MM.1S (cell line): Measurements from ENCODE around the gene GATAD2A.

Experiments used
- DNase-seq: peaks from one replicate; pipeline ENCODE4 v3.0.0-alpha.2; 2015
- H2AFZ ChIP-seq: fragments of 300-600 bp; sonication (generic); 2 replicates; pipeline ENCODE4 v1.6.0; 2016; ENCODE audit warnings: antibody characterized with exemption, low read length
- H3F3A ChIP-seq: fragments of 300-600 bp; sonication (generic); 2 replicates; pipeline ENCODE4 v1.6.1; 2016; ENCODE audit warnings: mild to moderate bottlenecking, antibody characterized with exemption, low read length, moderate library complexity, mixed read lengths; ENCODE audit not compliant: insufficient read depth
- H3K27ac ChIP-seq: fragments of 300-600 bp; sonication (generic); 2 replicates; pipeline ENCODE4 v1.5.1; 2016; ENCODE audit warnings: mild to moderate bottlenecking, low read length
- H3K27me3 ChIP-seq: fragments of 300-600 bp; sonication (generic); replicated peaks from 2 replicates; pipeline ENCODE4 v1.6.0; 2016; ENCODE audit warnings: low read length; ENCODE audit not compliant: insufficient read depth
- H3K36me3 ChIP-seq: fragments of 300-600 bp; sonication (generic); replicated peaks from 2 replicates; pipeline ENCODE4 v1.6.1; 2016; ENCODE audit warnings: mild to moderate bottlenecking, low read length, mixed read lengths; ENCODE audit not compliant: insufficient read depth
- H3K4me1 ChIP-seq: fragments of 300-600 bp; sonication (generic); 2 replicates; pipeline ENCODE4 v1.6.1; 2016; ENCODE audit warnings: low read length, mixed read lengths
- H3K4me2 ChIP-seq: fragments of 300-600 bp; sonication (generic); 2 replicates; pipeline ENCODE4 v1.6.0; 2016; ENCODE audit warnings: low read depth, low read length
- H3K4me3 ChIP-seq: fragments of 300-600 bp; sonication (generic); 2 replicates; pipeline ENCODE4 v1.5.1; 2016; ENCODE audit warnings: low read length, mixed read lengths
- H3K79me2 ChIP-seq: fragments of 300-600 bp; sonication (generic); 2 replicates; pipeline ENCODE4 v1.6.1; 2016; ENCODE audit warnings: mixed run types, low read length, mixed read lengths
- H3K9ac ChIP-seq: fragments of 300-600 bp; sonication (generic); 2 replicates; pipeline ENCODE4 v1.6.1; 2016; ENCODE audit warnings: low read length, mixed read lengths
- H3K9me2 ChIP-seq: fragments of 300-600 bp; sonication (generic); replicated peaks from 2 replicates; pipeline ENCODE4 v1.6.1; 2016; ENCODE audit warnings: mild to moderate bottlenecking, low read length, mixed read lengths; ENCODE audit not compliant: insufficient read depth
- H3K9me3 ChIP-seq: fragments of 300-600 bp; sonication (generic); replicated peaks from 2 replicates; pipeline ENCODE4 v1.6.1; 2016; ENCODE audit warnings: mild to moderate bottlenecking, low read length, mixed read lengths; ENCODE audit not compliant: insufficient read depth
- H4K20me1 ChIP-seq: fragments of 300-600 bp; sonication (generic); 2 replicates; pipeline ENCODE4 v1.6.1; 2016; ENCODE audit warnings: mild to moderate bottlenecking, low read length, moderate library complexity, mixed read lengths; ENCODE audit not compliant: insufficient read depth
- EZH2 ChIP-seq: fragments of 300-600 bp; sonication (generic); optimal IDR thresholded peaks from 2 replicates; pipeline ENCODE3; 2017; ENCODE audit warnings: low read depth, mild to moderate bottlenecking, antibody characterized with exemption, low read length, mixed read lengths
- EZH2phosphoT487 ChIP-seq: fragments of 300-600 bp; sonication (generic); IDR thresholded peaks from 2 replicates; pipeline ENCODE4 v1.6.1; 2018; ENCODE audit warnings: antibody characterized with exemption, low read length
- TF ChIP-seq, protein P1 (sequence below): fragments of 300-600 bp; sonication (generic); IDR thresholded peaks from 2 replicates; pipeline ENCODE4 v1.5.1; 2016; ENCODE audit warnings: antibody characterized with exemption, low read length, mixed read lengths

Gene GATAD2A, protein sequence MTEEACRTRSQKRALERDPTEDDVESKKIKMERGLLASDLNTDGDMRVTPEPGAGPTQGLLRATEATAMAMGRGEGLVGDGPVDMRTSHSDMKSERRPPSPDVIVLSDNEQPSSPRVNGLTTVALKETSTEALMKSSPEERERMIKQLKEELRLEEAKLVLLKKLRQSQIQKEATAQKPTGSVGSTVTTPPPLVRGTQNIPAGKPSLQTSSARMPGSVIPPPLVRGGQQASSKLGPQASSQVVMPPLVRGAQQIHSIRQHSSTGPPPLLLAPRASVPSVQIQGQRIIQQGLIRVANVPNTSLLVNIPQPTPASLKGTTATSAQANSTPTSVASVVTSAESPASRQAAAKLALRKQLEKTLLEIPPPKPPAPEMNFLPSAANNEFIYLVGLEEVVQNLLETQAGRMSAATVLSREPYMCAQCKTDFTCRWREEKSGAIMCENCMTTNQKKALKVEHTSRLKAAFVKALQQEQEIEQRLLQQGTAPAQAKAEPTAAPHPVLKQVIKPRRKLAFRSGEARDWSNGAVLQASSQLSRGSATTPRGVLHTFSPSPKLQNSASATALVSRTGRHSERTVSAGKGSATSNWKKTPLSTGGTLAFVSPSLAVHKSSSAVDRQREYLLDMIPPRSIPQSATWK

DNA sequence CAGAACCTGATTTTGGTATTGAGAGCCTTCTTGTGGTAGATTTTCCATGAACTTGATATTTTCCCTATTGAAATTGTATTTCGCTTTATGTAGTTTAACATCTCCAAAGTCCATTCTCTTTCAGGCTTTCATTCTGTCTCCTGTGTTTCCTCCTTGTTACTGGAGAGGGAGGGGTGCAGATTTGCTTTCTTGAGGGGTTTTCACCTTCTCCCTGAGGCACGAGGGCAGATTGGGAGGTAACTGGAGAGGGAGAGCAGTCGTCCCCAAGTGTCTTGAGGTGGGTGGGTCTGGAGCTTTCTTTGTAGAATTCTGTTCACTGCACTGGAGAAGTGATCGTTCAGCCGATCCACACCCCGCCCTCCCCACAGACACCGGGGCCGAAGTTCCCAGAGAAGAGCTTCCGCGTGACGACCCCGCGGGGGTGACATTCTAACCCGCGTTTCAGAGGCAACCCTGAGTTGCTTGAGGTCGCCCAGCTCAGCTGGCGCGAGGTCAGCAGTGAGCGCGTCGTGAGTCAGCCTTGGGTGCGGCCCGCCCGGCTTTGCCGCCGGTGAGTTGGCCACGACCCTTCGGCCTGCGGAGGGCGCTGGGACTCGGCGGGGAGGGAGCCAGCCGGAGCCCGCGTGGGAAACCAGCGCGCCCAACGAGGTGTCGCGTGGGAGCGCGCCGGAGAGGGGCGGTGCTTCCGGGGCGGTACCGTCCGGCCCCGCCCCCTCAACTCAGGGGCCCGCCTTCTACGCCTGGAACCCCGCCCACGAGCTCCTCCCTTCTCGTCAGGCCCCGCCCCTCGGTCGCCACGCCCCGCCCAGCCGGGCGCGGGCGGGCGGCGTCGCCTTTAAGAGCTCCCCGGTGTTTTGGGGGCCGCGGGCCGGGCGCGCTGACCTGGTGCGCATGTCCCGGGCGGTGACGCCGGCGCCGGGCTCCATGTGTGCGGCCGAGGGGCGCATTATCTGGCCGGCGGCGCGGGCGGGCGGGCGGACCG lies at the start of gene GATAD2A:
Gene GATAD2A (plus strand): TSS at position 797 of the 982 bp plus-strand sequence. CDS start 59,671 bp downstream, outside the sequence.
- peak; percentile 92 for DNase-seq
- H3K79me2 ChIP-seq = peaks cover 57% of the 10 kb centered on the region
- H3K27ac ChIP-seq = peak within 1 kb of the TSS; percentile 32; the same call in 1 of the 2 replicates
- H3K9me3 ChIP-seq = no peaks in the 10 kb centered on the region
- H3K27me3 ChIP-seq = no peaks in the 10 kb centered on the region
- H3F3A ChIP-seq = peaks cover 16% of the 10 kb centered on the region
- peak within 1 kb of the TSS; percentile 82 for H3K4me3 ChIP-seq
- peak within 1 kb of the TSS; percentile 75; the same call in 1 of the 2 replicates for H3K9ac ChIP-seq
- TF ChIP-seq, protein P1, sequence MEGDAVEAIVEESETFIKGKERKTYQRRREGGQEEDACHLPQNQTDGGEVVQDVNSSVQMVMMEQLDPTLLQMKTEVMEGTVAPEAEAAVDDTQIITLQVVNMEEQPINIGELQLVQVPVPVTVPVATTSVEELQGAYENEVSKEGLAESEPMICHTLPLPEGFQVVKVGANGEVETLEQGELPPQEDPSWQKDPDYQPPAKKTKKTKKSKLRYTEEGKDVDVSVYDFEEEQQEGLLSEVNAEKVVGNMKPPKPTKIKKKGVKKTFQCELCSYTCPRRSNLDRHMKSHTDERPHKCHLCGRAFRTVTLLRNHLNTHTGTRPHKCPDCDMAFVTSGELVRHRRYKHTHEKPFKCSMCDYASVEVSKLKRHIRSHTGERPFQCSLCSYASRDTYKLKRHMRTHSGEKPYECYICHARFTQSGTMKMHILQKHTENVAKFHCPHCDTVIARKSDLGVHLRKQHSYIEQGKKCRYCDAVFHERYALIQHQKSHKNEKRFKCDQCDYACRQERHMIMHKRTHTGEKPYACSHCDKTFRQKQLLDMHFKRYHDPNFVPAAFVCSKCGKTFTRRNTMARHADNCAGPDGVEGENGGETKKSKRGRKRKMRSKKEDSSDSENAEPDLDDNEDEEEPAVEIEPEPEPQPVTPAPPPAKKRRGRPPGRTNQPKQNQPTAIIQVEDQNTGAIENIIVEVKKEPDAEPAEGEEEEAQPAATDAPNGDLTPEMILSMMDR = peak; percentile 15; the same call in 1 of the 2 replicates
- TF ChIP-seq EZH2phosphoT487 (no peak), EZH2 (no peak)
- peaks cover 12% of the 10 kb centered on the region for H3K4me1 ChIP-seq
- peaks cover 33% of the 10 kb centered on the region for H4K20me1 ChIP-seq
- H2AFZ ChIP-seq = peak within 1 kb of the TSS; percentile 77
- no peaks in the 10 kb centered on the region for H3K9me2 ChIP-seq
- H3K36me3 ChIP-seq = no peaks in the 10 kb centered on the region
- peak within 1 kb of the TSS; percentile 100 for H3K4me2 ChIP-seq

DNA sequence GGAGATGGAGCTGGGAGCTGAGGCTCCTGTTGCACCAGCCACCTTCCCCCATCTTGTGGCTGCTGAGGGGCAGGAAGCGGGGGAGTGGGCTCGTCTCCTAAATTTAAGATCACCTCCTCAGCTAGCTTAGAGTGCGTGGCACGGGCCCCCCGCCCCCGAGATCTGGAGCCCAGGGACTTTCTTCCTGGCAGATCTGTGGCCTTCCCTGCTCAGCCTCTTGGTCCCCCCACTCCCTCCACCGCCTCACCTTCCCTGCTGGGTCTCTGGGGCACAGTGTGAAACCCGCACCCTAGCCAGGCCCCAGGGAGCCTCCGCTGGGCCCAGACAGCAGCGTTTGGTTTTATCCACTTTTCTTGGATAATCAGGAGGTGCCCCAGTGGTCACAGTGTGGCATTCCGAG lies 49.0 kb upstream of the GATAD2A start:
- Histone ChIP-seq H3K9me3 (no peaks in the 10 kb centered on the region), H3K4me2 (no peak overlapping the region), H3K79me2 (no peaks in the 10 kb centered on the region), H3K4me3 (no peak overlapping the region), H3K36me3 (no peaks in the 10 kb centered on the region; the same call in 1 of the 2 replicates), H3K27ac (no peak overlapping the region), H4K20me1 (no peaks in the 10 kb centered on the region), H2AFZ (no peak overlapping the region), H3K4me1 (0 out of 2 replicates have a peak, but pooled peaks cover 3% of the 10 kb centered on the region), H3K9ac (no peak overlapping the region), H3F3A (peaks cover 7% of the 10 kb centered on the region; the same call in 1 of the 2 replicates), H3K9me2 (no peaks in the 10 kb centered on the region), H3K27me3 (no peaks in the 10 kb centered on the region)
- DNase-seq = no peak
- TF ChIP-seq, protein P1 = no peak
- TF ChIP-seq EZH2phosphoT487 (no peak), EZH2 (no peak)

DNA sequence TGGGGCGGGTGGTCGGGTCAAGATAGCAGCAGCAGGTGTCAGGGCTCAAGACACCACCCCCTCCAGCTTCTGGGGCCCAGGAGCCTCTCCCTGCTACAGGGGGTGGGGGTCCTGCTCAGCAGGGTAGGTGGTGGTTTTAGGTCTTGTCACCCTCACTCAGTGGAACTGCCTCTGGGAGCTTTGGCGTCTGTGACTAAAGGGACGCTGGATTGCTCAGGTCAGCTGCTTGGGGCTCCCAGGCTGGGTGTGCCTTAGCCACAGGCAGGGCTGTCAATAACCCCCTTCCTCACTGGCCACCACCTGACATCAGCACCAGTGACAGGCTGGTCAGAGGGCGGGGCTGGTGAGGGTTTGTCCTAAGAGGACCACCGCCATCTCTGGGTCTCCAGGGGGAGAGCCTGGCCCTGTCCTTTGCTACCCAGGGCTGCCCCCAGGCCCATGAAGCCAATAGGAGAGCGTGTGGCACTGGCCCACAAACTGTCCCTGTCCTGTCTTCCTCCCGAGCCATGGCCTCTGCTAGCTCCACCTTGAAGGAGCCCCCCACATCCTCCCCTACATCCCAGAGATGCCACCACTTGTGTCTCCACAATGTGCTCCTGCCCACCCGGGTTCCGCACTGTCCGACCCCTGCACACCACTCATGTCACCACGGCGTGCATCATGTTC lies 48.4 kb upstream of the GATAD2A start:
- Histone ChIP-seq H4K20me1 (no peaks in the 10 kb centered on the region), H3K4me1 (0 out of 2 replicates have a peak, but pooled peaks cover 3% of the 10 kb centered on the region), H3K9ac (no peak overlapping the region), H3K27me3 (no peaks in the 10 kb centered on the region), H3K36me3 (no peaks in the 10 kb centered on the region; the same call in 1 of the 2 replicates), H3F3A (peaks cover 7% of the 10 kb centered on the region; the same call in 1 of the 2 replicates), H3K9me3 (no peaks in the 10 kb centered on the region), H3K9me2 (no peaks in the 10 kb centered on the region), H3K27ac (no peak overlapping the region), H3K4me2 (no peak overlapping the region), H2AFZ (no peak overlapping the region), H3K4me3 (no peak overlapping the region), H3K79me2 (no peaks in the 10 kb centered on the region)
- DNase-seq = no peak
- TF ChIP-seq EZH2 (no peak), EZH2phosphoT487 (no peak)
- TF ChIP-seq, protein P1 = no peak
